SK-N-SH treated with all-trans-retinoic acid at 6 μM for 48 hours (cell line): ENCODE measurements around the gene C3.

Source experiments
- ATAC-seq: fragments of 200-7000 bp; cut with Tn5 transposase; 3 replicates; pipeline ENCODE4 v1.9.1; 2020; ENCODE audit warnings: mild to moderate bottlenecking, moderate library complexity
- ARNTL ChIP-seq: fragments of 450-650 bp; formaldehyde crosslinking; IDR thresholded peaks from 2 replicates; pipeline ENCODE4 v1.5.0; 2020; ENCODE audit warnings: low read depth, mild to moderate bottlenecking, moderate library complexity, borderline replicate concordance
- BACH2 ChIP-seq: fragments of 250-450 bp; sonication (Bioruptor Pico); IDR thresholded peaks from 2 replicates; pipeline ENCODE4 v1.9.0; 2021; ENCODE audit warnings: mild to moderate bottlenecking, borderline replicate concordance
- CREB5 ChIP-seq: fragments of 250-450 bp; sonication (Bioruptor Pico); IDR thresholded peaks from 2 replicates; pipeline ENCODE4 v1.5.1; 2020; ENCODE audit warnings: low read depth, mild to moderate bottlenecking, moderate library complexity
- CSDC2 ChIP-seq: fragments of 250-450 bp; sonication (Bioruptor Pico); IDR thresholded peaks from 2 replicates; pipeline ENCODE4 v1.5.0; 2020; ENCODE audit warnings: mild to moderate bottlenecking, moderate library complexity
- CSRNP3 ChIP-seq: fragments of 250-450 bp; sonication (Bioruptor Pico); IDR thresholded peaks from 2 replicates; pipeline ENCODE4 v1.5.1; 2021; ENCODE audit warnings: mild to moderate bottlenecking, moderate library complexity
- ESRRG ChIP-seq: fragments of 250-450 bp; sonication (Bioruptor Pico); IDR thresholded peaks from 2 replicates; pipeline ENCODE4 v1.6.1; 2021; ENCODE audit warnings: mild to moderate bottlenecking
- GLIS3 ChIP-seq: fragments of 250-450 bp; sonication (Bioruptor Pico); IDR thresholded peaks from 2 replicates; pipeline ENCODE4 v1.5.0; 2020; ENCODE audit warnings: mild to moderate bottlenecking, moderate library complexity
- ISL1 ChIP-seq: fragments of 250-450 bp; sonication (Bioruptor Pico); IDR thresholded peaks from 2 replicates; pipeline ENCODE4 v2.1.2; 2022; ENCODE audit warnings: mild to moderate bottlenecking, moderate library complexity
- OSR1 ChIP-seq: fragments of 250-450 bp; sonication (Bioruptor Pico); IDR thresholded peaks from 2 replicates; pipeline ENCODE4 v1.8.0; 2022; ENCODE audit warnings: moderate library complexity, mild to moderate bottlenecking, inconsistent platforms
- PATZ1 ChIP-seq: fragments of 250-450 bp; sonication (Bioruptor Pico); IDR thresholded peaks from 2 replicates; pipeline ENCODE4 v1.8.0; 2020; ENCODE audit warnings: mild to moderate bottlenecking, moderate library complexity, borderline replicate concordance
- PPARA ChIP-seq: fragments of 250-450 bp; sonication (Bioruptor Pico); IDR thresholded peaks from 2 replicates; pipeline ENCODE4 v1.5.0; 2020; ENCODE audit warnings: mild to moderate bottlenecking, borderline replicate concordance
- RARB ChIP-seq: fragments of 250-450 bp; sonication (Bioruptor Pico); IDR thresholded peaks from 2 replicates; pipeline ENCODE4 v1.8.0; 2021; ENCODE audit warnings: mild to moderate bottlenecking, moderate library complexity
- SNAI2 ChIP-seq: fragments of 250-450 bp; sonication (Bioruptor Pico); IDR thresholded peaks from 2 replicates; pipeline ENCODE4 v1.5.0; 2020; ENCODE audit warnings: mild to moderate bottlenecking, moderate library complexity
- TCF4 ChIP-seq: fragments of 250-450 bp; sonication (Bioruptor Pico); IDR thresholded peaks from 2 replicates; pipeline ENCODE4 v1.8.0; 2021; ENCODE audit warnings: mild to moderate bottlenecking, moderate library complexity, borderline replicate concordance
- TOX ChIP-seq: fragments of 250-450 bp; sonication (Bioruptor Pico); IDR thresholded peaks from 2 replicates; pipeline ENCODE4 v1.8.0; 2021; ENCODE audit warnings: mild to moderate bottlenecking, moderate library complexity, borderline replicate concordance
- TSHZ2 ChIP-seq: fragments of 250-450 bp; sonication (Bioruptor Pico); IDR thresholded peaks from 2 replicates; pipeline ENCODE4 v1.5.0; 2020; ENCODE audit warnings: mild to moderate bottlenecking, moderate library complexity
- ZC3H10 ChIP-seq: fragments of 250-450 bp; sonication (Bioruptor Pico); IDR thresholded peaks from 2 replicates; pipeline ENCODE4 v1.5.1; 2021; ENCODE audit warnings: mild to moderate bottlenecking, moderate library complexity
- ZFP3 ChIP-seq: fragments of 250-450 bp; sonication (Bioruptor Pico); IDR thresholded peaks from 2 replicates; pipeline ENCODE4 v1.5.0; 2020; ENCODE audit warnings: mild to moderate bottlenecking, moderate library complexity
- ZFP30 ChIP-seq: fragments of 450-650 bp; formaldehyde crosslinking; IDR thresholded peaks from 2 replicates; pipeline ENCODE4 v1.5.0; 2022; ENCODE audit warnings: mild to moderate bottlenecking, moderate library complexity
- ZNF565 ChIP-seq: fragments of 450-650 bp; formaldehyde crosslinking; conservative IDR thresholded peaks from 2 replicates; pipeline ENCODE4 v1.5.0; 2020; ENCODE audit warnings: low read depth, mild to moderate bottlenecking, moderate library complexity
- ZNF70 ChIP-seq: fragments of 450-650 bp; formaldehyde crosslinking; IDR thresholded peaks from 2 replicates; pipeline ENCODE4 v1.5.0; 2020; ENCODE audit warnings: mild to moderate bottlenecking, moderate library complexity
- ZNF8 ChIP-seq: fragments of 450-650 bp; formaldehyde crosslinking; IDR thresholded peaks from 2 replicates; pipeline ENCODE4 v1.5.0; 2020; ENCODE audit warnings: mild to moderate bottlenecking, moderate library complexity
- TF ChIP-seq, protein P1 (sequence below): fragments of 250-450 bp; sonication (Bioruptor Pico); IDR thresholded peaks from 2 replicates; pipeline ENCODE4 v1.8.0; 2021; ENCODE audit warnings: low read depth, mild to moderate bottlenecking, moderate library complexity, borderline replicate concordance

C3 gene

GRCh38 chr19:6672693-6673290 lies 47.7 kb downstream of the C3 start:
- no peak for ATAC-seq
- TF ChIP-seq PPARA: no peak
- no peak for TF ChIP-seq ESRRG (CRISPR knock-in tag)
- TF ChIP-seq ZNF8: no peak

- TF ChIP-seq SNAI2 (CRISPR knock-in tag) (no peak), PPARA (no peak), ZC3H10 (CRISPR knock-in tag) (no peak), CSDC2 (no peak), CSRNP3 (CRISPR knock-in tag) (no peak)
- no peak for ATAC-seq
These were observed 48.5 kb downstream of the C3 start for GRCh38 chr19:6671960-6672359.

DNA sequence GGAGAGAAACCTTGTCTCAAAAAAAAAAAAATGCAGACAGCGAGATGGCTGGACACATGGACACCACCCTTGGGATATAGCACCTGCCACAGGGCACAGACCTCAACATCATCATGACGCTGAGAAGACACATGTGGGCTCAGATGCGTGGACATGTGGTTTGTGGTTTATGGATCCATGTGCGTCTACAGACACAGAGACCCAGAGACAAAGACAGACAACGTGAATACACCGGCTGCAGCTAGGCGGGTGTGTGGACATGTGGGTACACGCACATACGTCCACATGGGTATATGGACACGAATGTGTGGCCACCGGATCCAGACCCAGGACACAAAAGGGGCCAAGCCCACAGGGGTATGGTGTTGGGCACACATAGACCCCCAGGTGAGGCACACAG lies 51.8 kb downstream of the C3 start:
- TF ChIP-seq TOX (CRISPR knock-in tag) (no peak), CSDC2 (no peak), OSR1 (CRISPR knock-in tag) (no peak), ZFP3 (CRISPR knock-in tag) (no peak), BACH2 (CRISPR knock-in tag) (no peak)
- TF ChIP-seq, all 23 proteins: peak for 0
- no peak for ATAC-seq

DNA sequence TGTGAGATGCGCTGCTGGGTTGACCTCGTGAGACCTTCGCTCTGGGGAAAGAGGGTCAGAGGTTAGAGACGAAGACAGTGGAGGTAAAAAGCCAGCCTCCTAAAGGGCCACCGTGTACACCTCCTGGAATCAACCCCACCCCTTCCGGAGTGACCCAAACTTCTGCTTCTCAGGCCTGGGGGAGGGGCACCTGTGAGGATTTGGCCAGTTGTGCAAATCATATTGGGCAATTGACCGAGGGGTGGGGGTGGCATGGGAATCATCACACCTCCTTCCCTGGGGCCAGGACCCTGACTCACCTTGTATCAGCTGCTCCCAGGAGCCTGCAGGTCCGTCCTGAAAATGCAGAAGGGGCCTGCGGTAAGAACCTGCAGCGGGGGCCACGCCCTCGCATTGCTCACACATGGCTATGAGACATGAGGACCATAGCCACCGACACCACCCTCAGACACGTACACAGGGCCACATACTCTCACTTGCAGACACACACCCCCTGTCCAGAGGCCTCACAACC lies 53.3 kb downstream of the C3 start:
- ATAC-seq: no peak
- TF ChIP-seq ZNF8 (no peak), CSDC2 (no peak), RARB (CRISPR knock-in tag) (no peak), GLIS3 (CRISPR knock-in tag) (no peak), ZNF70 (CRISPR knock-in tag) (no peak), BACH2 (CRISPR knock-in tag) (no peak), ZFP30 (CRISPR knock-in tag) (no peak), ARNTL (no peak), CREB5 (CRISPR knock-in tag) (no peak), ZNF565 (CRISPR knock-in tag) (no peak), TSHZ2 (CRISPR knock-in tag) (no peak), ESRRG (CRISPR knock-in tag) (no peak), PATZ1 (CRISPR knock-in tag) (no peak), ISL1 (CRISPR knock-in tag) (no peak), OSR1 (CRISPR knock-in tag) (no peak), ZFP3 (CRISPR knock-in tag) (no peak), TCF4 (CRISPR knock-in tag) (no peak), ZC3H10 (CRISPR knock-in tag) (no peak), TOX (CRISPR knock-in tag) (no peak)
- TF ChIP-seq, protein P1, sequence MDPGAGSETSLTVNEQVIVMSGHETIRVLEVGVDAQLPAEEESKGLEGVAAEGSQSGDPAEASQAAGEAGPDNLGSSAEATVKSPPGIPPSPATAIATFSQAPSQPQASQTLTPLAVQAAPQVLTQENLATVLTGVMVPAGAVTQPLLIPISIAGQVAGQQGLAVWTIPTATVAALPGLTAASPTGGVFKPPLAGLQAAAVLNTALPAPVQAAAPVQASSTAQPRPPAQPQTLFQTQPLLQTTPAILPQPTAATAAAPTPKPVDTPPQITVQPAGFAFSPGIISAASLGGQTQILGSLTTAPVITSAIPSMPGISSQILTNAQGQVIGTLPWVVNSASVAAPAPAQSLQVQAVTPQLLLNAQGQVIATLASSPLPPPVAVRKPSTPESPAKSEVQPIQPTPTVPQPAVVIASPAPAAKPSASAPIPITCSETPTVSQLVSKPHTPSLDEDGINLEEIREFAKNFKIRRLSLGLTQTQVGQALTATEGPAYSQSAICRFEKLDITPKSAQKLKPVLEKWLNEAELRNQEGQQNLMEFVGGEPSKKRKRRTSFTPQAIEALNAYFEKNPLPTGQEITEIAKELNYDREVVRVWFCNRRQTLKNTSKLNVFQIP (CRISPR knock-in tag): no peak
